GM23338 (cell line): Measurements from ENCODE around the gene MT4. TPM values are rescaled to one million over a fixed set of nuclear protein-coding genes. Genes with fewer than 3 reads are reported as not detected.

Experiments
- ATAC-seq: fragments of 200-7000 bp; cut with Tn5 transposase; 3 replicates; pipeline ENCODE4 v1.9.1; 2020
- DNase-seq: peaks from one replicate; pipeline ENCODE4 v3.0.0-alpha.2; 2015; ENCODE audit warnings: low spot score
- H2AFZ ChIP-seq: fragments of 200-600 bp; sonication (generic); 2 replicates; pipeline ENCODE4 v1.8.0; 2016; ENCODE audit warnings: antibody characterized with exemption, mild to moderate bottlenecking, moderate library complexity
- H3F3A ChIP-seq: fragments of 200-600 bp; sonication (generic); replicated peaks from 2 replicates; pipeline ENCODE4 v1.8.0; 2017; ENCODE audit warnings: antibody characterized with exemption, mixed run types, low read depth
- H3K27ac ChIP-seq: fragments of 200-600 bp; sonication (generic); 2 replicates; pipeline ENCODE4 v1.6.1; 2016; ENCODE audit warnings: low read depth
- H3K27me3 ChIP-seq: fragments of 200-600 bp; sonication (generic); 2 replicates; pipeline ENCODE4 v1.8.0; 2016; ENCODE audit warnings: mild to moderate bottlenecking, mixed run types, moderate library complexity; ENCODE audit not compliant: insufficient read depth
- H3K36me3 ChIP-seq: fragments of 200-600 bp; sonication (generic); 2 replicates; pipeline ENCODE4 v1.8.0; 2016; ENCODE audit warnings: mild to moderate bottlenecking; ENCODE audit not compliant: insufficient read depth
- H3K4me1 ChIP-seq: fragments of 200-600 bp; sonication (generic); 2 replicates; pipeline ENCODE4 v1.8.0; 2016; ENCODE audit warnings: mild to moderate bottlenecking, moderate library complexity; ENCODE audit not compliant: insufficient read depth
- H3K4me2 ChIP-seq: fragments of 200-600 bp; sonication (generic); 2 replicates; pipeline ENCODE4 v1.7.1; 2017; ENCODE audit warnings: mixed run types
- H3K4me3 ChIP-seq: fragments of 200-600 bp; sonication (generic); 2 replicates; pipeline ENCODE4 v1.6.1; 2016; ENCODE audit warnings: mixed run types
- H3K79me2 ChIP-seq: fragments of 200-600 bp; sonication (generic); replicated peaks from 2 replicates; pipeline ENCODE4 v1.8.0; 2017; ENCODE audit warnings: mild to moderate bottlenecking; ENCODE audit not compliant: insufficient read depth
- H3K9me2 ChIP-seq: fragments of 200-600 bp; sonication (generic); 2 replicates; pipeline ENCODE4 v1.8.0; 2017; ENCODE audit not compliant: insufficient read depth
- H4K20me1 ChIP-seq: fragments of 200-600 bp; sonication (generic); replicated peaks from 2 replicates; pipeline ENCODE4 v1.8.0; 2017; ENCODE audit warnings: mild to moderate bottlenecking; ENCODE audit not compliant: insufficient read depth
- H3K27ac Mint-ChIP-seq: 2 replicates; pipeline ENCODE4 v1.8.0; 2020; ENCODE audit warnings: inconsistent platforms, mild to moderate bottlenecking, moderate library complexity, mixed read lengths
- H3K27me3 Mint-ChIP-seq: 3 replicates; pipeline ENCODE4 v1.8.0; 2022; ENCODE audit warnings: low read depth, mild to moderate bottlenecking, moderate library complexity, mixed read lengths, inconsistent platforms; ENCODE audit not compliant: insufficient read depth, poor library complexity
- H3K36me3 Mint-ChIP-seq: 3 replicates; pipeline ENCODE4 v1.8.0; 2021; ENCODE audit warnings: low read depth, mild to moderate bottlenecking, inconsistent platforms, moderate library complexity, mixed read lengths
- H3K4me1 Mint-ChIP-seq: 3 replicates; pipeline ENCODE4 v1.8.0; 2020; ENCODE audit warnings: mild to moderate bottlenecking, inconsistent platforms, mixed read lengths
- H3K4me3 Mint-ChIP-seq: 3 replicates; pipeline ENCODE4 v1.8.0; 2021; ENCODE audit warnings: moderate library complexity, mild to moderate bottlenecking, inconsistent platforms, mixed read lengths
- H3K9me3 Mint-ChIP-seq: 3 replicates; pipeline ENCODE4 v1.8.0; 2020; ENCODE audit warnings: moderate library complexity, mild to moderate bottlenecking, inconsistent platforms, mixed read lengths
- CREB1 ChIP-seq: fragments of 250-450 bp; sonication (Bioruptor Pico); IDR thresholded peaks from 2 replicates; pipeline ENCODE4 v1.5.0; 2020; ENCODE audit warnings: low read depth, mild to moderate bottlenecking, moderate library complexity
- ETS1 ChIP-seq: IDR thresholded peaks from 2 replicates; pipeline ENCODE4 v1.6.1; 2016; ENCODE audit warnings: antibody characterized with exemption
- EZH2 ChIP-seq: fragments of 200-600 bp; sonication (generic); IDR thresholded peaks from one replicate; pipeline ENCODE4 v1.8.0; 2017; ENCODE audit warnings: antibody characterized with exemption, mild to moderate bottlenecking, low read depth; ENCODE audit not compliant: unreplicated experiment
- EZH2phosphoT487 ChIP-seq: fragments of 200-600 bp; sonication (generic); IDR thresholded peaks from one replicate; pipeline ENCODE4 v1.8.1; 2018; ENCODE audit warnings: antibody characterized with exemption; ENCODE audit not compliant: unreplicated experiment
- JUNB ChIP-seq: IDR thresholded peaks from one replicate; pipeline ENCODE4 v1.6.1; 2016; ENCODE audit warnings: antibody characterized with exemption; ENCODE audit not compliant: unreplicated experiment
- NANOG ChIP-seq: IDR thresholded peaks from 2 replicates; pipeline ENCODE4 v1.6.1; 2016; ENCODE audit warnings: antibody characterized with exemption, borderline replicate concordance
- POLR2AphosphoS5 ChIP-seq: IDR thresholded peaks from 2 replicates; pipeline ENCODE4 v1.6.1; 2016; ENCODE audit warnings: antibody characterized with exemption, low read depth
- STAT1 ChIP-seq: IDR thresholded peaks from one replicate; pipeline ENCODE4 v1.6.1; 2016; ENCODE audit warnings: antibody characterized with exemption; ENCODE audit not compliant: unreplicated experiment
- ZNF114 ChIP-seq: fragments of 250-450 bp; sonication (Bioruptor Pico); IDR thresholded peaks from 2 replicates; pipeline ENCODE4 v1.5.0; 2020; ENCODE audit warnings: mild to moderate bottlenecking, moderate library complexity
- ZNF331 ChIP-seq: fragments of 250-450 bp; sonication (Bioruptor Pico); IDR thresholded peaks from 2 replicates; pipeline ENCODE4 v1.5.0; 2020; ENCODE audit warnings: low read depth, mild to moderate bottlenecking, moderate library complexity
- polyA plus RNA-seq: library from polyadenylated mRNA; unstranded; fragments of >200 nt; fragmentation: Nextera tagmentation; extraction: Ambion mirVana; gene quantifications from 2 replicates; pipeline ENCODE4 v1.2.1, GENCODE V29; 2016
- total RNA-seq: library from RNA; depleted of rRNA; stranded (reverse); fragments of >200 nt; shearing (Covaris generic); gene quantifications from 2 replicates; pipeline ENCODE4 v1.2.3, GENCODE V29; 2014
- TF ChIP-seq, protein P1 (sequence below): IDR thresholded peaks from one replicate; pipeline ENCODE4 v1.6.1; 2018; ENCODE audit warnings: antibody characterized with exemption; ENCODE audit not compliant: unreplicated experiment
- TF ChIP-seq, protein P2 (sequence below), 2 experiments: fragments of 200-600 bp in 1 of 2; sonication (generic) in 1 of 2; conservative IDR thresholded peaks; 2 replicates each; pipeline versions ENCODE4 v1.5.1 to v1.6.1; 2016 to 2017; ENCODE audit warnings: antibody characterized with exemption in 2 of 2, low read depth in 2 of 2, mild to moderate bottlenecking in 2 of 2, moderate library complexity in 1 of 2
- TF ChIP-seq, protein P3 (sequence below): fragments of 250-450 bp; sonication (Bioruptor Pico); IDR thresholded peaks from 2 replicates; pipeline ENCODE4 v1.5.0; 2020; ENCODE audit warnings: mild to moderate bottlenecking, moderate library complexity

MT4 gene
- total and polyA plus RNA-seq, 2 experiments from 2014 or later: not detected

DNA sequence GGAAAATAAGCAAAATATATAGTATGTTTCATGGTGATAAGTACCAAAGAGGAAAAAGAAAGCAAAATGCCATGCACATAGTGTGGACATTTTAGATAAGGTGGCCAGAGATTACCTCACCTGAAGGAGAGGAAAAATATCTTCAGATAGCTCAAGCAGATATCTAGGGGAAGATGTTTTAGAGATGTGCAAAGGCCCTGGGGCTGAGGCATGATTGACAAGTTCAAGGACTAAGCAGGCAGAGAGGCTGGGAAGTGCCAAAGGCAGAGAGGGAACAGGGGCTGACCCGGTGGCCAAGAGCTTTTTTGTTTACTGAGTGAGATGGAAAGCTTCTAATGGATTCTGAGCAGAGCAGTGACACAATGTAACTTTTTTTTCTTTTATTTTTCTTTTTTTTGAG is 4.4 kb upstream of the MT4 start:
- no peak overlapping the region for H3K4me2 ChIP-seq
- H4K20me1 ChIP-seq: no peaks in the 10 kb centered on the region
- H2AFZ ChIP-seq: no peak overlapping the region
- H3K36me3 ChIP-seq: no peaks in the 10 kb centered on the region
- H3K27ac ChIP-seq: no peak overlapping the region
- Mint-ChIP-seq H3K9me3 (no peaks in the 10 kb centered on the region), H3K36me3 (no peaks in the 10 kb centered on the region), H3K4me1 (no peaks in the 10 kb centered on the region; the same call in 2 of the 3 replicates), H3K27ac (no peak overlapping the region), H3K4me3 (no peak overlapping the region), H3K27me3 (peaks cover 5% of the 10 kb centered on the region)
- DNase-seq: no peak
- no peaks in the 10 kb centered on the region for H3K9me2 ChIP-seq
- no peak for ATAC-seq
- H3K27me3 ChIP-seq: no peaks in the 10 kb centered on the region
- H3K4me3 ChIP-seq: no peak overlapping the region
- H3F3A ChIP-seq: no peaks in the 10 kb centered on the region
- TF ChIP-seq POLR2AphosphoS5: no peak
- no peak for TF ChIP-seq JUNB
- no peak for TF ChIP-seq ZNF114 (CRISPR knock-in tag)
- TF ChIP-seq, protein P1, sequence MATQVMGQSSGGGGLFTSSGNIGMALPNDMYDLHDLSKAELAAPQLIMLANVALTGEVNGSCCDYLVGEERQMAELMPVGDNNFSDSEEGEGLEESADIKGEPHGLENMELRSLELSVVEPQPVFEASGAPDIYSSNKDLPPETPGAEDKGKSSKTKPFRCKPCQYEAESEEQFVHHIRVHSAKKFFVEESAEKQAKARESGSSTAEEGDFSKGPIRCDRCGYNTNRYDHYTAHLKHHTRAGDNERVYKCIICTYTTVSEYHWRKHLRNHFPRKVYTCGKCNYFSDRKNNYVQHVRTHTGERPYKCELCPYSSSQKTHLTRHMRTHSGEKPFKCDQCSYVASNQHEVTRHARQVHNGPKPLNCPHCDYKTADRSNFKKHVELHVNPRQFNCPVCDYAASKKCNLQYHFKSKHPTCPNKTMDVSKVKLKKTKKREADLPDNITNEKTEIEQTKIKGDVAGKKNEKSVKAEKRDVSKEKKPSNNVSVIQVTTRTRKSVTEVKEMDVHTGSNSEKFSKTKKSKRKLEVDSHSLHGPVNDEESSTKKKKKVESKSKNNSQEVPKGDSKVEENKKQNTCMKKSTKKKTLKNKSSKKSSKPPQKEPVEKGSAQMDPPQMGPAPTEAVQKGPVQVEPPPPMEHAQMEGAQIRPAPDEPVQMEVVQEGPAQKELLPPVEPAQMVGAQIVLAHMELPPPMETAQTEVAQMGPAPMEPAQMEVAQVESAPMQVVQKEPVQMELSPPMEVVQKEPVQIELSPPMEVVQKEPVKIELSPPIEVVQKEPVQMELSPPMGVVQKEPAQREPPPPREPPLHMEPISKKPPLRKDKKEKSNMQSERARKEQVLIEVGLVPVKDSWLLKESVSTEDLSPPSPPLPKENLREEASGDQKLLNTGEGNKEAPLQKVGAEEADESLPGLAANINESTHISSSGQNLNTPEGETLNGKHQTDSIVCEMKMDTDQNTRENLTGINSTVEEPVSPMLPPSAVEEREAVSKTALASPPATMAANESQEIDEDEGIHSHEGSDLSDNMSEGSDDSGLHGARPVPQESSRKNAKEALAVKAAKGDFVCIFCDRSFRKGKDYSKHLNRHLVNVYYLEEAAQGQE: no peak
- TF ChIP-seq EZH2phosphoT487: no peak
- no peak for TF ChIP-seq ETS1
- TF ChIP-seq, protein P2, sequence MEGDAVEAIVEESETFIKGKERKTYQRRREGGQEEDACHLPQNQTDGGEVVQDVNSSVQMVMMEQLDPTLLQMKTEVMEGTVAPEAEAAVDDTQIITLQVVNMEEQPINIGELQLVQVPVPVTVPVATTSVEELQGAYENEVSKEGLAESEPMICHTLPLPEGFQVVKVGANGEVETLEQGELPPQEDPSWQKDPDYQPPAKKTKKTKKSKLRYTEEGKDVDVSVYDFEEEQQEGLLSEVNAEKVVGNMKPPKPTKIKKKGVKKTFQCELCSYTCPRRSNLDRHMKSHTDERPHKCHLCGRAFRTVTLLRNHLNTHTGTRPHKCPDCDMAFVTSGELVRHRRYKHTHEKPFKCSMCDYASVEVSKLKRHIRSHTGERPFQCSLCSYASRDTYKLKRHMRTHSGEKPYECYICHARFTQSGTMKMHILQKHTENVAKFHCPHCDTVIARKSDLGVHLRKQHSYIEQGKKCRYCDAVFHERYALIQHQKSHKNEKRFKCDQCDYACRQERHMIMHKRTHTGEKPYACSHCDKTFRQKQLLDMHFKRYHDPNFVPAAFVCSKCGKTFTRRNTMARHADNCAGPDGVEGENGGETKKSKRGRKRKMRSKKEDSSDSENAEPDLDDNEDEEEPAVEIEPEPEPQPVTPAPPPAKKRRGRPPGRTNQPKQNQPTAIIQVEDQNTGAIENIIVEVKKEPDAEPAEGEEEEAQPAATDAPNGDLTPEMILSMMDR (conservative IDR thresholded peaks at IDR 0.05; ENCODE audit: low read depth in 2 of 2): no peak
- no peak for TF ChIP-seq CREB1 (CRISPR knock-in tag)
- TF ChIP-seq, protein P3, sequence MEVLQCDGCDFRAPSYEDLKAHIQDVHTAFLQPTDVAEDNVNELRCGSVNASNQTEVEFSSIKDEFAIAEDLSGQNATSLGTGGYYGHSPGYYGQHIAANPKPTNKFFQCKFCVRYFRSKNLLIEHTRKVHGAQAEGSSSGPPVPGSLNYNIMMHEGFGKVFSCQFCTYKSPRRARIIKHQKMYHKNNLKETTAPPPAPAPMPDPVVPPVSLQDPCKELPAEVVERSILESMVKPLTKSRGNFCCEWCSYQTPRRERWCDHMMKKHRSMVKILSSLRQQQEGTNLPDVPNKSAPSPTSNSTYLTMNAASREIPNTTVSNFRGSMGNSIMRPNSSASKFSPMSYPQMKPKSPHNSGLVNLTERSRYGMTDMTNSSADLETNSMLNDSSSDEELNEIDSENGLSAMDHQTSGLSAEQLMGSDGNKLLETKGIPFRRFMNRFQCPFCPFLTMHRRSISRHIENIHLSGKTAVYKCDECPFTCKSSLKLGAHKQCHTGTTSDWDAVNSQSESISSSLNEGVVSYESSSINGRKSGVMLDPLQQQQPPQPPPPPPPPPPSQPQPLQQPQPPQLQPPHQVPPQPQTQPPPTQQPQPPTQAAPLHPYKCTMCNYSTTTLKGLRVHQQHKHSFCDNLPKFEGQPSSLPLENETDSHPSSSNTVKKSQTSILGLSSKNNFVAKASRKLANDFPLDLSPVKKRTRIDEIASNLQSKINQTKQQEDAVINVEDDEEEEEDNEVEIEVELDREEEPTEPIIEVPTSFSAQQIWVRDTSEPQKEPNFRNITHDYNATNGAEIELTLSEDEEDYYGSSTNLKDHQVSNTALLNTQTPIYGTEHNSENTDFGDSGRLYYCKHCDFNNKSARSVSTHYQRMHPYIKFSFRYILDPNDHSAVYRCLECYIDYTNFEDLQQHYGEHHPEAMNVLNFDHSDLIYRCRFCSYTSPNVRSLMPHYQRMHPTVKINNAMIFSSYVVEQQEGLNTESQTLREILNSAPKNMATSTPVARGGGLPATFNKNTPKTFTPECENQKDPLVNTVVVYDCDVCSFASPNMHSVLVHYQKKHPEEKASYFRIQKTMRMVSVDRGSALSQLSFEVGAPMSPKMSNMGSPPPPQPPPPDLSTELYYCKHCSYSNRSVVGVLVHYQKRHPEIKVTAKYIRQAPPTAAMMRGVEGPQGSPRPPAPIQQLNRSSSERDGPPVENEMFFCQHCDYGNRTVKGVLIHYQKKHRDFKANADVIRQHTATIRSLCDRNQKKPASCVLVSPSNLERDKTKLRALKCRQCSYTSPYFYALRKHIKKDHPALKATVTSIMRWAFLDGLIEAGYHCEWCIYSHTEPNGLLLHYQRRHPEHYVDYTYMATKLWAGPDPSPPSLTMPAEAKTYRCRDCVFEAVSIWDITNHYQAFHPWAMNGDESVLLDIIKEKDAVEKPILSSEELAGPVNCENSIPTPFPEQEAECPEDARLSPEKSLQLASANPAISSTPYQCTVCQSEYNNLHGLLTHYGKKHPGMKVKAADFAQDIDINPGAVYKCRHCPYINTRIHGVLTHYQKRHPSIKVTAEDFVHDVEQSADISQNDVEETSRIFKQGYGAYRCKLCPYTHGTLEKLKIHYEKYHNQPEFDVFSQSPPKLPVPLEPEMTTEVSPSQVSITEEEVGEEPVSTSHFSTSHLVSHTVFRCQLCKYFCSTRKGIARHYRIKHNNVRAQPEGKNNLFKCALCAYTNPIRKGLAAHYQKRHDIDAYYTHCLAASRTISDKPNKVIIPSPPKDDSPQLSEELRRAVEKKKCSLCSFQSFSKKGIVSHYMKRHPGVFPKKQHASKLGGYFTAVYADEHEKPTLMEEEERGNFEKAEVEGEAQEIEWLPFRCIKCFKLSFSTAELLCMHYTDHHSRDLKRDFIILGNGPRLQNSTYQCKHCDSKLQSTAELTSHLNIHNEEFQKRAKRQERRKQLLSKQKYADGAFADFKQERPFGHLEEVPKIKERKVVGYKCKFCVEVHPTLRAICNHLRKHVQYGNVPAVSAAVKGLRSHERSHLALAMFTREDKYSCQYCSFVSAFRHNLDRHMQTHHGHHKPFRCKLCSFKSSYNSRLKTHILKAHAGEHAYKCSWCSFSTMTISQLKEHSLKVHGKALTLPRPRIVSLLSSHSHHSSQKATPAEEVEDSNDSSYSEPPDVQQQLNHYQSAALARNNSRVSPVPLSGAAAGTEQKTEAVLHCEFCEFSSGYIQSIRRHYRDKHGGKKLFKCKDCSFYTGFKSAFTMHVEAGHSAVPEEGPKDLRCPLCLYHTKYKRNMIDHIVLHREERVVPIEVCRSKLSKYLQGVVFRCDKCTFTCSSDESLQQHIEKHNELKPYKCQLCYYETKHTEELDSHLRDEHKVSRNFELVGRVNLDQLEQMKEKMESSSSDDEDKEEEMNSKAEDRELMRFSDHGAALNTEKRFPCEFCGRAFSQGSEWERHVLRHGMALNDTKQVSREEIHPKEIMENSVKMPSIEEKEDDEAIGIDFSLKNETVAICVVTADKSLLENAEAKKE (CRISPR knock-in tag): no peak
- TF ChIP-seq EZH2: no peak
- no peak for TF ChIP-seq STAT1
- no peak for TF ChIP-seq NANOG
- no peak for TF ChIP-seq ZNF331 (CRISPR knock-in tag)
- no peaks in the 10 kb centered on the region for H3K4me1 ChIP-seq
- H3K79me2 ChIP-seq: no peaks in the 10 kb centered on the region
